Duodenal mucosa (tissue), 2 donors: ENCODE data around the gene UGT3A1.
"Not testable (repeated sequence)": the region's sequence is repeated elsewhere in the genome, so short reads cannot be mapped to it uniquely, and the experiment has no call there.

Source experiments
- H3K27ac ChIP-seq: one replicate; pipeline ENCODE4 v1.7.0; 2013; ENCODE audit warnings: low read depth, low read length
- H3K27me3 ChIP-seq, 2 donors: one replicate each; pipeline ENCODE4 v1.7.0; 2013; ENCODE audit warnings: low read length in 2 of 2, control low read depth in 1 of 2; ENCODE audit not compliant: insufficient read depth in 2 of 2, control insufficient read depth in 1 of 2
- H3K36me3 ChIP-seq, 2 donors: one replicate each; pipeline ENCODE4 v1.7.0; 2013; ENCODE audit warnings: low read length in 2 of 2, control low read depth in 1 of 2; ENCODE audit not compliant: insufficient read depth in 2 of 2, control insufficient read depth in 1 of 2
- H3K4me1 ChIP-seq, 2 donors: one replicate each; pipeline ENCODE4 v1.7.0; 2013; ENCODE audit warnings: low read length in 2 of 2, control low read depth in 1 of 2; ENCODE audit not compliant: insufficient read depth in 2 of 2, control insufficient read depth in 1 of 2
- H3K4me3 ChIP-seq, 2 donors: one replicate each; pipeline ENCODE4 v1.7.0; 2013; ENCODE audit warnings: low read length in 2 of 2, low read depth in 1 of 2
- H3K9ac ChIP-seq, 2 donors: one replicate each; pipeline ENCODE4 v1.7.0; 2013; ENCODE audit warnings: low read length in 2 of 2, low read depth in 1 of 2
- H3K9me3 ChIP-seq, 2 donors: one replicate each; pipeline ENCODE4 v1.7.0; 2013; ENCODE audit warnings: low read length in 2 of 2, control low read depth in 1 of 2; ENCODE audit not compliant: control insufficient read depth in 1 of 2

The UGT3A1 gene

GRCh38 chr5:35990941-35991611 is at the start of gene UGT3A1:
UGT3A1 (minus strand) TSS chr5:35991390; CDS start chr5:35991240, 150 bp downstream.
- peaks cover 5 to 12% of the 10 kb centered on the region in 2 donors for H3K4me1 ChIP-seq
- peak within 1 kb of the TSS; percentile 48 to 65 for H3K4me3 ChIP-seq
- no peaks in the 10 kb centered on the region for H3K27me3 ChIP-seq
- no peaks in the 10 kb centered on the region for H3K36me3 ChIP-seq
- no peaks in the 10 kb centered on the region for H3K9me3 ChIP-seq
- no peak within 1 kb of the TSS for H3K27ac ChIP-seq
- H3K9ac ChIP-seq: peak within 1 kb of the TSS in 1 of 2 donors; percentile 14

DNA sequence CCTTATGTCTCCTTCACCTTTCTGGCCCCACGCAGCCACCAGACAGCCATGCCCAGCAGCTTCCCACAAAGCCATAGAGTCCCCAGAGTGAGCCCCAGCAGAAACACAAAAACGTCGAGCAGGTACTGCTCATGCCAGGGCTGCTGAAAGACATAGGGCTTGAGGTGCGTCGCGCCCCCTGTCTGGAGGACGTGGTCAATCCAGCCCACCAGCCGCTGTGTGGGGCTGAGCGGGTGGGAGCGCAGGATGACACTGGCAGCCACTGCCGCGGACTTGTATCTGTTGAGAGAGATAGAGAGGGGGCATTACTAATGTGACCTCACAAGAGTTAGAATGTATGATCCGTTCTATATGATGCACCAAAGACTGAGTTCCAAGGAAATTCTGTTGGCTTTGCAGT is 44.5 kb upstream of the UGT3A1 start:
- Histone ChIP-seq H3K4me3 (no peak overlapping the region), H3K4me1 (no peaks in the 10 kb centered on the region), H3K9me3 (no peaks in the 10 kb centered on the region), H3K27ac (no peak overlapping the region), H3K27me3 (no peaks in the 10 kb centered on the region), H3K36me3 (no peaks in the 10 kb centered on the region), H3K9ac (no peak overlapping the region)

DNA sequence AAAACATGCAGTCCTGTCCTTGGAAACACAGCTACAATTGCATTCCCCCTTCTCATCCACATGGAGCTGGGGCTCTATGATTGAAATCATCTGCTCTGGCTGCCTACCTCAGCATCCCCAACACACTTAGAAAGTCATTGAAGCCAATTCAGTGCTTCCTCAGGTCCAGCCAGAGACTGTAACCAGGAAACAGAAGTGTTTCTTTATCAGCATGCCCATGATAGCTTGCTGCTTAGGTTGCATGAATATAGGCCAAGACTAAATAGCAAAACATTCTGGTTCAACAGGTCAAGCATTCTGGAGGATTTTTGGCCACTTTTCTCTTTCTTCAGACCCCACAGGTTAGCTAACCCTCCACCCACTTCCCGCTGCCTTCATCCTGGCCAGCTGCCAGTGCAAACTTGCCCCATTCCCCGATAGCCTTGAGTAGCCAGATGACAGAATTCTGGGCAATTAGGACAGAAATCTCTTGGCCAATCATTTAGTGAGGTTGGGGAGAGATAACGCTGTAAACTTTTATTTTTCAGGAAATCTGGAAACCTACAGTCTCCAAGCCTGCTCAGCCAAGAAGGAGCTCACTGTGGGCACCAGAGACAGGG is 43.4 kb upstream of the UGT3A1 start:
- not testable (repeated sequence) for H3K36me3 ChIP-seq, H3K4me3 ChIP-seq, H3K4me1 ChIP-seq, H3K9me3 ChIP-seq, H3K27me3 ChIP-seq, H3K9ac ChIP-seq, H3K27ac ChIP-seq

GRCh38 chr5:36033486-36033885 is 42.3 kb upstream of the UGT3A1 start:
- Histone ChIP-seq H3K4me1 (no peaks in the 10 kb centered on the region), H3K36me3 (no peaks in the 10 kb centered on the region), H3K27ac (no peak overlapping the region), H3K27me3 (no peaks in the 10 kb centered on the region), H3K9me3 (no peaks in the 10 kb centered on the region), H3K4me3 (no peak overlapping the region), H3K9ac (no peak overlapping the region)

GRCh38 chr5:36033047-36033446 is 41.9 kb upstream of the UGT3A1 start:
- no peaks in the 10 kb centered on the region for H3K27me3 ChIP-seq
- H3K27ac ChIP-seq: no peak overlapping the region
- no peaks in the 10 kb centered on the region for H3K9me3 ChIP-seq
- H3K36me3 ChIP-seq: no peaks in the 10 kb centered on the region
- no peaks in the 10 kb centered on the region for H3K4me1 ChIP-seq
- no peak overlapping the region for H3K9ac ChIP-seq
- H3K4me3 ChIP-seq: no peak overlapping the region

DNA sequence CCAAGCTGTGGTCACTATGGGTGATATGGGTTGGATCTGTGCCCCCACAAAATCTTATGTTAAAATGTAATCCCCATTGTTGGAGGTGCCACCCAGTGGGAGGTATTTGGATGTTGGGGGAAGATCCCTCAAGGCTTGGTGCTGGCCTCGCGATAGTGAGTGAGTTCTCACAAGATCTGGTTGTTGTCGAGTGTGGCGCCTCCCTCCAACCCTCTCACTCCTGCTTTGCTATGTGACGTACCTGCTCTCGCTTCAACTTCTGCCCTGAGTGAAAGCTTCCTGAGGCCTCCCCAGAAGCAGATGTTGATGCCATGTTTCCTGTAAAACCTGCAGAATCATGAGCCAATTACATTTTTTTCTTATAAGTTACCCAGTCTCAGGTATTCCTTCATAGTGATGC is 40.0 kb upstream of the UGT3A1 start:
- H3K27me3 ChIP-seq: no peaks in the 10 kb centered on the region
- no peak overlapping the region for H3K27ac ChIP-seq
- no peak overlapping the region for H3K9ac ChIP-seq
- H3K9me3 ChIP-seq: no peaks in the 10 kb centered on the region
- H3K4me3 ChIP-seq: no peak overlapping the region
- H3K36me3 ChIP-seq: no peaks in the 10 kb centered on the region
- H3K4me1 ChIP-seq: no peaks in the 10 kb centered on the region

- H3K4me1 ChIP-seq: no peaks in the 10 kb centered on the region
- H3K9me3 ChIP-seq: no peaks in the 10 kb centered on the region
- H3K9ac ChIP-seq: no peak overlapping the region
- no peaks in the 10 kb centered on the region for H3K27me3 ChIP-seq
- no peak overlapping the region for H3K27ac ChIP-seq
- no peaks in the 10 kb centered on the region for H3K36me3 ChIP-seq
- no peak overlapping the region for H3K4me3 ChIP-seq
Observed at GRCh38 chr5:36029914-36030313, 38.7 kb upstream of the UGT3A1 start.

DNA sequence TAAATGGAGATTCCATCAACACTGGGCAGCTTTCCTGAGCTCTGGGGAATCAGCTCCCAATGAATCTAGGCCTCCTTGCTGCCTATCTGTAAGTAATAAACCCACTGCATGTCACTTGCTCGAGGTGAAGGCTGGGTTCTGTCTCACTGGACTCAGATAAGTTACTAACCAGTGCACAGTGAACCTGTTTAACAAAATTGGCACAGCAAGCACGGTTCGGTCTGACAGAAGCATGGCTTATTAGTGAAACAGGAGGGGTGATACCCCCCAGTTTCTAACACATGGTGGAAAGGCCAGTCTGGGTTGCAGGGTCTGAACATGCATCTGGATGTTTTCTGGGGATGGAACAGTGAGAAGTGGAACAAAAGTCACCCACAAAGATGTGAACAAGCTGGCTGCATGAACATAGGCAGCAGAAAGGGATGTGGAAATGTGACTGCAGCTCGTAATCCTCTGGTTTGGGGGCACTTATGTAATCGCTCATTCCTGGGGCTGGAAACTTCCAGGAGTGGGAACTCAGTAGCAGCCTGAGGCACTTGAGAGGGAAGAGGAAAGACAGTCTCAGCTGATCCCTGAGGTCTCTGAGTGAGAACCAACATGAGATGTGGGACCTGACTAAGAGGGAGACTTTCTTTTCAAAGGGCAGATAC is 37.8 kb upstream of the UGT3A1 start:
- Histone ChIP-seq H3K36me3 (no peaks in the 10 kb centered on the region), H3K27ac (no peak overlapping the region), H3K9me3 (no peaks in the 10 kb centered on the region), H3K9ac (no peak overlapping the region), H3K27me3 (no peaks in the 10 kb centered on the region), H3K4me3 (no peak overlapping the region), H3K4me1 (no peaks in the 10 kb centered on the region)

DNA sequence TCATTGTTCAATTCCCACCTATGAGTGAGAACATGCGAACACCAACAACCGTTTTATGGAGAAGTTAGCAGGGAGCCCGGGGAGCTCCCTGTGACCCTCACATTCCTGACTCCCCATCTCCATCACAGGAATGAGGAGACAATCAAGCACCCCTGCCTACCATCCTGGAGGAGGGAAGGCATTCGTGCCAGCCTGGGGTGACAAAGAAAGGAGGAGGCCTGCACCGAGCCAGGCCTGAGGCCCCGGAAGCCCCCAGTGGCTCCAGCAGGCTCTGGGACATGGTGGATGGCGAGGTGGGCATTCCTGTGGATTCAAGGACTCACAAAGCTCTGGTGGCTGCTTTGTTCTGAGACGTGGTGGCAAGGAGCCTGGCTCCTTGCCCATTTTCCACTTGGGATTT is 36.5 kb upstream of the UGT3A1 start:
- Histone ChIP-seq H3K9me3 (no peaks in the 10 kb centered on the region), H3K36me3 (no peaks in the 10 kb centered on the region), H3K27me3 (no peaks in the 10 kb centered on the region), H3K4me3 (no peak overlapping the region), H3K9ac (no peak overlapping the region), H3K27ac (no peak overlapping the region), H3K4me1 (no peaks in the 10 kb centered on the region)

- no peak overlapping the region for H3K27ac ChIP-seq
Observed at GRCh38 chr5:36026706-36027465, 35.7 kb upstream of the UGT3A1 start.

More at GRCh38 chr5:36026706-36027465, 35.7 kb upstream of the UGT3A1 start:
- H3K9me3 ChIP-seq: no peaks in the 10 kb centered on the region
- no peak overlapping the region for H3K4me3 ChIP-seq
- H3K27me3 ChIP-seq: no peaks in the 10 kb centered on the region
- H3K36me3 ChIP-seq: no peaks in the 10 kb centered on the region
- H3K4me1 ChIP-seq: no peaks in the 10 kb centered on the region
- no peak overlapping the region for H3K9ac ChIP-seq
